ENCODE data around the gene MRPL1.

DNA sequence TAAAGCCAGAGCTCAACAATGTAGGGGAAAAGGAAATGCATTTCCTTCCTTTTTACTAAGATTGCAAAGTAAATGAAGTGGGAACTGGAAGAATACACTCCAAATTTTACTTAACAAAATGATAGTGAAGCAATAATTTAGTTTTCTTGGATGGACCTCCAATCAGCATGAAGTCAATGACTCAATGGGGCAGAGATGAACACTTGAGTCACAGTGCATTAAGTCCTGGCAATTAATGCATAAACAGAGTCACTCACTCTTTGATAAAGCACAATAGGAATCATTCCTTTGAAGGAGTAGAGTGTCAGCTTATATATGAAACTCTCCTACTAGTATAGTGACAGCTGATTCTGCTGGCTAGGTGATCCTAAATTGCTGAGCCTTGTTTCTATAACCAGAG is 127.8 kb downstream of the MRPL1 start:
- no peak for TF ChIP-seq POLR2H (tag; IDR thresholded peaks at IDR 0.05; ENCODE audit: low read depth)
- no peak for TF ChIP-seq FOXA1 (IDR thresholded peaks at IDR 0.05; ENCODE audit: borderline replicate concordance)
- no peak for TF ChIP-seq FOS (IDR thresholded peaks at IDR 0.05; ENCODE audit: extremely low read depth, insufficient read length)
- TF ChIP-seq ZNF589 (CRISPR knock-in tag; IDR thresholded peaks at IDR 0.05; ENCODE audit: low read depth), result no peak
- TF ChIP-seq, protein P1, sequence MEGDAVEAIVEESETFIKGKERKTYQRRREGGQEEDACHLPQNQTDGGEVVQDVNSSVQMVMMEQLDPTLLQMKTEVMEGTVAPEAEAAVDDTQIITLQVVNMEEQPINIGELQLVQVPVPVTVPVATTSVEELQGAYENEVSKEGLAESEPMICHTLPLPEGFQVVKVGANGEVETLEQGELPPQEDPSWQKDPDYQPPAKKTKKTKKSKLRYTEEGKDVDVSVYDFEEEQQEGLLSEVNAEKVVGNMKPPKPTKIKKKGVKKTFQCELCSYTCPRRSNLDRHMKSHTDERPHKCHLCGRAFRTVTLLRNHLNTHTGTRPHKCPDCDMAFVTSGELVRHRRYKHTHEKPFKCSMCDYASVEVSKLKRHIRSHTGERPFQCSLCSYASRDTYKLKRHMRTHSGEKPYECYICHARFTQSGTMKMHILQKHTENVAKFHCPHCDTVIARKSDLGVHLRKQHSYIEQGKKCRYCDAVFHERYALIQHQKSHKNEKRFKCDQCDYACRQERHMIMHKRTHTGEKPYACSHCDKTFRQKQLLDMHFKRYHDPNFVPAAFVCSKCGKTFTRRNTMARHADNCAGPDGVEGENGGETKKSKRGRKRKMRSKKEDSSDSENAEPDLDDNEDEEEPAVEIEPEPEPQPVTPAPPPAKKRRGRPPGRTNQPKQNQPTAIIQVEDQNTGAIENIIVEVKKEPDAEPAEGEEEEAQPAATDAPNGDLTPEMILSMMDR (IDR thresholded peaks at IDR 0.05 in 2 of 3, conservative IDR thresholded peaks at IDR 0.05 in 1 of 3; ENCODE audit: insufficient read depth in 2 of 3, low read depth in 1 of 3, low read length in 3 of 3), result no peak
- TF ChIP-seq MXI1 (IDR thresholded peaks at IDR 0.05; ENCODE audit: low read depth, low read length), result no peak
- no peak for TF ChIP-seq POLR2AphosphoS5 (IDR thresholded peaks at IDR 0.05; ENCODE audit: control insufficient read depth, insufficient read depth, low read depth, low read length)
- TF ChIP-seq COPS2 (conservative IDR thresholded peaks at IDR 0.05), result no peak
- TF ChIP-seq HDAC6 (IDR thresholded peaks at IDR 0.05; ENCODE audit: low read depth, low read length), result no peak
- no peak for TF ChIP-seq NFE2L1 (tag; IDR thresholded peaks at IDR 0.05; ENCODE audit: borderline replicate concordance, low read depth)

Measured in K562 (cell line).